OCI-LY7 (cell line): Measurements from ENCODE around the gene SNX25. TPM values are rescaled to one million over a fixed set of nuclear protein-coding genes. Genes with fewer than 3 reads are reported as not detected.

ENCODE experiments used
- BruUV-seq: library from RNA; stranded (reverse); fragments of 400-500 nt; replicated peaks from 2 replicates; lab custom pipeline; 2021; lab: Mats Ljungman, UMichigan
- CTCF ChIA-PET: fragments of 300-600 bp; sonication (Branson Sonifier 250); formaldehyde crosslinking; loops from one replicate; lab custom pipeline; 2022; ENCODE audit warnings: antibody characterized with exemption; ENCODE audit not compliant: unreplicated experiment; lab: Charles Lee
- POLR2A ChIA-PET: fragments of 300-600 bp; sonication (Branson Sonifier 250); formaldehyde crosslinking; loops from one replicate; lab custom pipeline; 2022; ENCODE audit warnings: antibody characterized with exemption; lab: Charles Lee
- DNase-seq: peaks from one replicate; pipeline ENCODE4 v3.0.0-alpha.2; 2015; ENCODE audit warnings: low spot score
- H2AFZ ChIP-seq: fragments of 200-600 bp; sonication (generic), shearing (Covaris generic); 2 replicates; pipeline ENCODE4 v1.6.1; 2014; ENCODE audit warnings: mild to moderate bottlenecking, antibody characterized with exemption, low read length, moderate library complexity
- H3K27ac ChIP-seq: fragments of 200-600 bp; sonication (generic); 2 replicates; pipeline ENCODE4 v1.5.1; 2014; ENCODE audit warnings: mixed run types, low read depth, mild to moderate bottlenecking, moderate library complexity, low read length, inconsistent platforms; ENCODE audit not compliant: poor library complexity, severe bottlenecking
- H3K36me3 ChIP-seq: fragments of 200-600 bp; sonication (generic); 2 replicates; pipeline ENCODE4 v1.6.1; 2014; ENCODE audit warnings: mild to moderate bottlenecking, antibody characterized with exemption, low read length, moderate library complexity, mixed read lengths; ENCODE audit not compliant: insufficient read depth
- H3K4me1 ChIP-seq: fragments of 200-600 bp; sonication (generic); 2 replicates; pipeline ENCODE4 v1.5.1; 2014; ENCODE audit warnings: mild to moderate bottlenecking, low read length; ENCODE audit not compliant: insufficient read depth, poor library complexity, severe bottlenecking
- H3K4me2 ChIP-seq: fragments of 200-600 bp; sonication (generic); 2 replicates; pipeline ENCODE4 v1.6.1; 2014; ENCODE audit warnings: mild to moderate bottlenecking, low read length
- H3K4me3 ChIP-seq: fragments of 200-600 bp; sonication (generic); 2 replicates; pipeline ENCODE4 v1.5.1; 2014; ENCODE audit warnings: mild to moderate bottlenecking, low read depth, low read length; ENCODE audit not compliant: poor library complexity, severe bottlenecking
- H3K79me2 ChIP-seq: fragments of 200-600 bp; sonication (generic); 2 replicates; pipeline ENCODE4 v1.6.1; 2016; ENCODE audit warnings: low read depth, mild to moderate bottlenecking, low read length, moderate library complexity, mixed read lengths; ENCODE audit not compliant: insufficient read depth
- H3K9me2 ChIP-seq: fragments of 200-600 bp; sonication (generic); 2 replicates; pipeline ENCODE4 v1.6.1; 2016; ENCODE audit warnings: mild to moderate bottlenecking, low read length, mixed read lengths; ENCODE audit not compliant: insufficient read depth
- H3K9me3 ChIP-seq: fragments of 200-600 bp; sonication (generic); 2 replicates; pipeline ENCODE4 v1.6.1; 2014; ENCODE audit warnings: mild to moderate bottlenecking, mixed run types, low read length, mixed read lengths
- H4K20me1 ChIP-seq: fragments of 200-600 bp; sonication (generic); 2 replicates; pipeline ENCODE4 v1.6.1; 2014; ENCODE audit warnings: mild to moderate bottlenecking, antibody characterized with exemption, low read length, moderate library complexity, mixed read lengths; ENCODE audit not compliant: insufficient read depth
- EZH2phosphoT487 ChIP-seq: fragments of 200-600 bp; sonication (generic); IDR thresholded peaks from 2 replicates; pipeline ENCODE4 v1.6.1; 2018; ENCODE audit warnings: low read depth, borderline replicate concordance, mild to moderate bottlenecking, mixed run types, antibody characterized with exemption, low read length, moderate library complexity, mixed read lengths
- intact Hi-C: fragments of 100-400 bp; cut with micrococcal nuclease; formaldehyde crosslinking; loops from one replicate; pipeline ENCODE4 v1.10.0; 2022; ENCODE audit not compliant: unreplicated experiment
- total RNA-seq, 2 experiments: library from RNA; depleted of rRNA in 1 of 2; stranded (reverse); fragments of >200 nt in 1 of 2; shearing (Covaris generic) in 1 of 2; gene quantifications; 2 replicates each; pipeline ENCODE4 v1.2.3, GENCODE V29; 2014 to 2022
- TF ChIP-seq, protein P1 (sequence below): fragments of 200-600 bp; sonication (generic); conservative IDR thresholded peaks from 2 replicates; pipeline ENCODE4 v1.5.1; 2014; ENCODE audit warnings: mild to moderate bottlenecking, antibody characterized with exemption, low read length, moderate library complexity, mixed read lengths

Gene SNX25
- total RNA-seq, 2 experiments from 2014 or later: 33.7 to 55.6 TPM

DNA sequence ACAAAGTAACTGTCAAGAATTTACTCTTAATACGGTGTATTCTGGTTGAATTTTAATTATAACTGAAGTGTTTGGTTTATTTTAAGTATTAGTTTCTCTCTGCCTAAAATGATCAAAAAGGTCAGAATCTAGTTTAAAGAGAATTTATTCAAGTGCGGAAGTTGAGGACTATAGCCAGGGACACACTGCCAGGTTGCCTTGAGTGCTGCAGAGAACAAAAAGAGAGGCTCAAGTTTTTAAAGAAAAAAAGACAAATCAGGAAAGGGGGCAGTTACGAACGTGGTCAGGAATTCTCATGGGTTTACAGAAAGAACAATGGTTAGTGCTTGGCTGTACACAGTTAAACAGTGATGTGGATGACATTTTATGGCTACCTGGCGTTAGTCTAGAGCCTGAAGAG lies 81.3 kb downstream of the SNX25 start:
- H3K4me2 ChIP-seq: no peak overlapping the region
- H3K9me3 ChIP-seq: no peaks in the 10 kb centered on the region
- no peak overlapping the region for H3K27ac ChIP-seq
- TF ChIP-seq EZH2phosphoT487: no peak
- TF ChIP-seq, protein P1, sequence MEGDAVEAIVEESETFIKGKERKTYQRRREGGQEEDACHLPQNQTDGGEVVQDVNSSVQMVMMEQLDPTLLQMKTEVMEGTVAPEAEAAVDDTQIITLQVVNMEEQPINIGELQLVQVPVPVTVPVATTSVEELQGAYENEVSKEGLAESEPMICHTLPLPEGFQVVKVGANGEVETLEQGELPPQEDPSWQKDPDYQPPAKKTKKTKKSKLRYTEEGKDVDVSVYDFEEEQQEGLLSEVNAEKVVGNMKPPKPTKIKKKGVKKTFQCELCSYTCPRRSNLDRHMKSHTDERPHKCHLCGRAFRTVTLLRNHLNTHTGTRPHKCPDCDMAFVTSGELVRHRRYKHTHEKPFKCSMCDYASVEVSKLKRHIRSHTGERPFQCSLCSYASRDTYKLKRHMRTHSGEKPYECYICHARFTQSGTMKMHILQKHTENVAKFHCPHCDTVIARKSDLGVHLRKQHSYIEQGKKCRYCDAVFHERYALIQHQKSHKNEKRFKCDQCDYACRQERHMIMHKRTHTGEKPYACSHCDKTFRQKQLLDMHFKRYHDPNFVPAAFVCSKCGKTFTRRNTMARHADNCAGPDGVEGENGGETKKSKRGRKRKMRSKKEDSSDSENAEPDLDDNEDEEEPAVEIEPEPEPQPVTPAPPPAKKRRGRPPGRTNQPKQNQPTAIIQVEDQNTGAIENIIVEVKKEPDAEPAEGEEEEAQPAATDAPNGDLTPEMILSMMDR: no peak
- CTCF ChIA-PET: no interaction called here
- POLR2A ChIA-PET: interaction anchor here (0.6 to 0.9 kb wide), 3 partner anchors 9 to 458 kb away, joined by 3 to 4 read pairs (median 4); no protein-coding TSS in a partner anchor
- no TSS peak for BruUV-seq
- no peaks in the 10 kb centered on the region for H4K20me1 ChIP-seq
- peaks cover 56% of the 10 kb centered on the region for H3K36me3 ChIP-seq
- no peak overlapping the region for H3K4me3 ChIP-seq
- no peak overlapping the region for H2AFZ ChIP-seq
- H3K79me2 ChIP-seq: no peaks in the 10 kb centered on the region
- no peak for DNase-seq
- H3K9me2 ChIP-seq: no peaks in the 10 kb centered on the region
- intact Hi-C loops: no loop called here
- H3K4me1 ChIP-seq: no peaks in the 10 kb centered on the region

DNA sequence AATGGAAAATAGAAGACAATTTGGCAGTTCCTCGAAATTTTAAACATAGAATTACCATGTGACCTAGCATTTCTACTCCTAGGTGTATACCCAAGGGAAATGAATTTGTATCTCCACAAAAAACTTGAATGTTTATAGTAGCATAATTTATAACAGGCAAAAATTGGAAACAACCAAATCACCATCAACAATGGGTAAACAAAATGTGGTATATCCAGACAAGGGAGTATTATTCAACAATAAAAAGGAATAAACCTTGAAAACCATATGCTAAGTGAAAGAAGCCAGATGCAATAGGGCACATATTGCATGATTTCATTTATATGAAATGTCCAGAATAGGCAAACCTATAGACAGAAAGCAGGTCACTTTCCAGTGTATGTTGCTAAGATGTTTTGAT lies 83.8 kb downstream of the SNX25 start:
- no peak overlapping the region for H2AFZ ChIP-seq
- no peaks in the 10 kb centered on the region for H3K4me1 ChIP-seq
- peaks cover 65% of the 10 kb centered on the region for H3K36me3 ChIP-seq
- POLR2A ChIA-PET: no interaction called here
- H3K27ac ChIP-seq: no peak overlapping the region
- no peaks in the 10 kb centered on the region for H3K9me2 ChIP-seq
- H4K20me1 ChIP-seq: no peaks in the 10 kb centered on the region
- BruUV-seq: no TSS peak
- no peaks in the 10 kb centered on the region for H3K9me3 ChIP-seq
- no peak overlapping the region for H3K4me2 ChIP-seq
- H3K79me2 ChIP-seq: no peaks in the 10 kb centered on the region
- no peak for DNase-seq
- intact Hi-C loops: no loop called here
- TF ChIP-seq EZH2phosphoT487: no peak
- TF ChIP-seq, protein P1: no peak
- no peak overlapping the region for H3K4me3 ChIP-seq
- CTCF ChIA-PET: no interaction called here

DNA sequence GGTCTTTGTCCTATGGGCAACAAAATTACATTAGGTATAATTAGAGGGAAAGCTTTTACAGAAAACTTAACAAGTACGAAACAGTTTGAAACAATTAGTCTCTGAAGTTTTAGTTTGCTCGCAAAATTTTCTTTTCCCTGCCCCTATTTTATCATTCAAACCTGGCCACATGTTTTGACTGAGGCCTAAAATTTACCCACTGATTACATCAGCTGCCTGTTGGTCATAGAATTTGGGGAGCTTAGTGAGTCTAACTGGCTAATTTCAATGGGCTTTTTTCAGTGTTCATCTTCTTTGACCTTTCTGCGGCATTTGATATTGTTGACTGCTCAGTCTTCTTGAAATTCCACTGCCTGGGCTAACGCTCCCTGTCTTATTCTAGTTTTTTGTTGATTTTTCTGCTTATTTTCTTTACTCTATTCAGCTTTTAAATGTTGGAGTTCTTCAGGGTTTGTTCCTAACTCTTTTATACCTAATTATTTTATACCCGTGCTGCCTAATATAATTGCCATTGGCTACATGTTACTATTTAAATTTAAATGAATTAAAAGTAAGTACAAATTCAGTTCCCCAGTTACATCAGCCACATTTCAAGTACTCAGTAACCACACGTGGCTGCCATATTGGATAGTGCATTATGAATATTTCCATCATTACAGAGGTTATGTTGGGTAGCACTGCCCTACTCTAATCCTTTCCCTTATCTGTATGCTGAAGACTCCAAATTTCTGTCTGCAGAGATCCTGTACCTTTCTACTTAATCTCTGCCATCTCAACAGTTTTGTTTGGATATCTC lies 87.5 kb downstream of the SNX25 start:
- no peaks in the 10 kb centered on the region for H3K4me1 ChIP-seq
- no peak overlapping the region for H3K4me3 ChIP-seq
- no peaks in the 10 kb centered on the region for H3K9me3 ChIP-seq
- H3K9me2 ChIP-seq: no peaks in the 10 kb centered on the region
- ChIA-PET POLR2A (interaction anchor here (0.6 to 1.7 kb wide), 4 partner anchors 10 to 156 kb away, joined by 3 to 5 read pairs (median 4); no protein-coding TSS in a partner anchor), CTCF (no interaction called here)
- no peak overlapping the region for H3K4me2 ChIP-seq
- H3K27ac ChIP-seq: no peak overlapping the region
- no peak for DNase-seq
- no peaks in the 10 kb centered on the region for H3K79me2 ChIP-seq
- no peaks in the 10 kb centered on the region for H4K20me1 ChIP-seq
- TF ChIP-seq, protein P1: no peak
- no peak for TF ChIP-seq EZH2phosphoT487
- BruUV-seq: no TSS peak
- H3K36me3 ChIP-seq: peaks cover 39% of the 10 kb centered on the region
- intact Hi-C loops: no loop called here
- H2AFZ ChIP-seq: no peak overlapping the region
